GM20000 (cell line): ENCODE data around the gene TEAD3.
"Not testable (repeated sequence)": the region's sequence is repeated elsewhere in the genome, so short reads cannot be mapped to it uniquely, and the experiment has no call there.

Experiments
- DNase-seq: peaks from one replicate; pipeline ENCODE4 v3.0.0; 2012; ENCODE audit warnings: low spot score
- CTCF ChIP-seq: IDR thresholded peaks from 2 replicates; pipeline ENCODE4 v1.5.1; 2012; ENCODE audit warnings: mild to moderate bottlenecking, control low read depth; ENCODE audit errors: extremely low read depth, missing control alignments

Gene TEAD3

GRCh38 chr6:35496841-35497570 lies at the start of gene TEAD3:
Gene TEAD3, minus strand, starts transcription at chr6:35497079.
- DNase-seq: peak; percentile 96

GRCh38 chr6:35544769-35545361 lies 48.0 kb upstream of the TEAD3 start:
- no peak for TF ChIP-seq CTCF
- no peak for DNase-seq

More at GRCh38 chr6:35496841-35497570, at the start of gene TEAD3:
- TF ChIP-seq CTCF: no peak

- no peak for TF ChIP-seq CTCF
- DNase-seq: no peak
Observed at GRCh38 chr6:35543459-35544193, 46.7 kb upstream of the TEAD3 start.

GRCh38 chr6:35541836-35542235 lies 45.0 kb upstream of the TEAD3 start:
- no peak for DNase-seq
- TF ChIP-seq CTCF: no peak

- TF ChIP-seq CTCF: no peak
- no peak for DNase-seq
Observed at GRCh38 chr6:35539223-35539622, 42.3 kb upstream of the TEAD3 start.

- not testable (repeated sequence) for DNase-seq
Observed at GRCh38 chr6:35535847-35536246, 39.0 kb upstream of the TEAD3 start.

GRCh38 chr6:35534407-35535170 lies 37.7 kb upstream of the TEAD3 start:
- TF ChIP-seq CTCF: no peak
- no peak for DNase-seq
